Ovary (tissue), 9 donors: ENCODE measurements around the gene GOLGA6D. TPM values are rescaled to one million over a fixed set of nuclear protein-coding genes. Genes with fewer than 3 reads are reported as not detected.
"Not testable (repeated sequence)": the region's sequence is repeated elsewhere in the genome, so short reads cannot be mapped to it uniquely, and the experiment has no call there.

Source experiments
- DNase-seq, 5 donors: peaks; one replicate each; pipeline ENCODE4 v3.0.0-alpha.2; 2019 to 2020
- H3K27ac ChIP-seq, 2 donors: fragments of 200-600 bp; one replicate each; pipeline versions ENCODE4 v1.5.1 to v1.8.0; 2019 to 2022
- H3K27me3 ChIP-seq: fragments of 200-600 bp; one replicate; pipeline ENCODE4 v1.8.0; 2022
- H3K36me3 ChIP-seq: fragments of 200-600 bp; sonication (generic); one replicate; pipeline ENCODE4 v1.5.1; 2019
- H3K4me1 ChIP-seq: one replicate; pipeline ENCODE4 v1.8.1; 2013; ENCODE audit warnings: mild to moderate bottlenecking, moderate library complexity; ENCODE audit not compliant: insufficient read depth
- H3K4me3 ChIP-seq: fragments of 200-600 bp; sonication (generic); one replicate; pipeline ENCODE4 v1.5.1; 2017
- H3K9me3 ChIP-seq, 2 donors: fragments of 200-600 bp in 1 of 2; sonication (generic) in 1 of 2; one replicate each; pipeline versions ENCODE4 v1.5.1 to v1.8.1; 2013 to 2019; ENCODE audit warnings: mild to moderate bottlenecking in 1 of 2, moderate library complexity in 1 of 2
- EP300 ChIP-seq: sonication (generic); formaldehyde crosslinking; IDR thresholded peaks from one replicate; pipeline ENCODE4 v1.6.1; 2017; ENCODE audit warnings: antibody characterized with exemption
- POLR2A ChIP-seq: fragments of 450-650 bp; IDR thresholded peaks from one replicate; pipeline ENCODE4 v1.6.1; 2017; ENCODE audit warnings: antibody characterized with exemption, mild to moderate bottlenecking, moderate library complexity
- WGBS, 3 donors: extraction: QIAGEN DNeasy Blood & Tissue Kit in 1 of 3; methylation state at CpG; one replicate each; pipeline versions ENCODE4 v1.1.5 to v1.1.7; 2013 to 2017; 5-methylcytosine and 5-hydroxymethylcytosine counted together
- intact Hi-C, 4 donors: fragments of 100-400 bp; cut with DNase I; formaldehyde crosslinking; loops; one replicate each; pipeline versions ENCODE4 v1.11.0 to v1.15.1; 2022 to 2023
- polyA plus RNA-seq, 2 donors: library from polyadenylated mRNA; stranded (reverse); fragments of 200-250 nt in 1 of 2; fragments of 350-450 nt in 1 of 2; fragmentation: Illumina TruSeq in 1 of 2; extraction: RNeasy Lipid Tissue Mini Kit (QIAGEN cat#74804) in 1 of 2; gene quantifications; one replicate each; pipeline ENCODE4 v1.2.3, GENCODE V29; 2013 to 2014
- total RNA-seq, 7 donors: library from RNA; depleted of rRNA in 2 of 7; stranded (reverse); fragments of >200 nt in 2 of 7; fragmentation: NEBNext Ultra II Directional in 3 of 7; extraction: Animal tissue kit (Norgen Biotek cat#: 25700) in 3 of 7; gene quantifications; one replicate each; pipeline versions ENCODE4 v1.1.0 to v1.2.4, GENCODE V29; 2016 to 2023
- TF ChIP-seq, protein P1 (sequence below), 3 donors: fragments of 450-650 bp in 2 of 3; fragments of 200-600 bp in 1 of 3; IDR thresholded peaks; one replicate each; pipeline versions ENCODE4 v1.5.1 to v1.8.0; 2016 to 2022; ENCODE audit warnings: antibody characterized with exemption in 3 of 3, mild to moderate bottlenecking in 1 of 3
- donor health status: DM: no; HTN: no; CAD: no; lungs with moderate emphysema.
- donor health status: DM: no; HTN: no; CAD: no.
- donor health status: Bipolar disorder and iron deficiency.
- donor health status: DM: yes; HTN: yes; CAD: no.
- donor health status: DM: no; HTN: no; CAD: no.
- donor health status: DM: yes; HTN: yes; CAD: no.

GOLGA6D gene
- total and polyA plus RNA-seq, 9 donors = 0.02 to 0.10 (median 0.07) TPM; not detected in 6

DNA sequence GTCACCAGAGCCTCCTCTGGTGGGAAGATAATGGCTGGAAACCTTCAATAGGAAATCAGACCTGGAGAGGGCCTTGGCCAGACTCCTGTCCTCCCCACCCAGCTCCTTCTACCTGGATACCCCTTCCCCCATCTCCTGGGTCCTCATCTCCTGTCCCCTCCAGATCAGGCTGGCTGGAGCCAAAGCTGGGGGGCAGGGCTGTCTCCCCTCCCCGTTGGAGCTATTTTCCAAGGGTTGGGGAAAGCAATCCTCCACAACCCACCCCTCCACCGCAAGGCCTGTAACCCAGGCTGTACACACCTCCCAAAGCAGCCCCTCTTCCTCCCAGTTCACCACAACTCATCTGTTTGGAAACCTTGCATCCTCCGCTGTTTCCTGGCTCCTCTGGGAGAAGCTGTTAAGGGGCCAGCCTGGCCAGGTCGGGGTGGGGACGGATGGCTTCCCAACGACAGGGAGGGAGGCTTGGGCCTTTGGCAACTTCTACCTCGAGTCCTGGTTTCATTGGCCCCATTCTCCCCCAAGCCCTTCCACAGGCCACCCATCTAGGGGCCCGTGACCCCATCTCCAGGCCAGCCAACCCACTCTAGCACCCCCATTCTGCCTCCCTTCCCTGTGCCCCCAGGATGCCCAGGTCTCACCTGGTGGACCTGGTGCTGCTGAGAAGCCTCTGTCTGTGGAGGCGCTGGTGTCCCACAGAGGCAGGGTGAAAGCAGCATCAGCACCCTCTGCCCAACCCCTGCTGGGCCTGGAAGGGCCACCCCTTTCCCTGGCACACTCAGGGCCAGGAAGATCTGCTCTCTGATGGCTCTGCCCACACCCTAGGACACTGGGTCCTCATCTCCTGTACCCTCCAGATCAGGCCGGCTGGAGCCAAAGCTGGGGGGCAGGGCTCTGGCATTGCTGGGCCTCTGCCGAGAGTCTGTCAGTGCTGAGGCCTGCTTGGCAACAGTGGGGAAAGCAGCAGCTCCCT is 46.6 kb upstream of the GOLGA6D start:
- no peaks in the 10 kb centered on the region for H3K9me3 ChIP-seq
- no peak overlapping the region for H3K27ac ChIP-seq
- DNase-seq = no peak
- intact Hi-C loops = loop anchor here in 2 of 4 donors (10.0 kb wide), 2 partner anchors 79 to 89 kb away; no protein-coding TSS in a partner anchor
- H3K4me3 ChIP-seq = no peak overlapping the region
- H3K36me3 ChIP-seq = no peaks in the 10 kb centered on the region
- H3K4me1 ChIP-seq = no peaks in the 10 kb centered on the region
- WGBS, 3 donors = 80 to 87% (median 83%) methylated on average over 11 of the region's 11 CpGs
- no peaks in the 10 kb centered on the region for H3K27me3 ChIP-seq
- TF ChIP-seq EP300 (no peak), POLR2A (no peak)
- TF ChIP-seq, protein P1, sequence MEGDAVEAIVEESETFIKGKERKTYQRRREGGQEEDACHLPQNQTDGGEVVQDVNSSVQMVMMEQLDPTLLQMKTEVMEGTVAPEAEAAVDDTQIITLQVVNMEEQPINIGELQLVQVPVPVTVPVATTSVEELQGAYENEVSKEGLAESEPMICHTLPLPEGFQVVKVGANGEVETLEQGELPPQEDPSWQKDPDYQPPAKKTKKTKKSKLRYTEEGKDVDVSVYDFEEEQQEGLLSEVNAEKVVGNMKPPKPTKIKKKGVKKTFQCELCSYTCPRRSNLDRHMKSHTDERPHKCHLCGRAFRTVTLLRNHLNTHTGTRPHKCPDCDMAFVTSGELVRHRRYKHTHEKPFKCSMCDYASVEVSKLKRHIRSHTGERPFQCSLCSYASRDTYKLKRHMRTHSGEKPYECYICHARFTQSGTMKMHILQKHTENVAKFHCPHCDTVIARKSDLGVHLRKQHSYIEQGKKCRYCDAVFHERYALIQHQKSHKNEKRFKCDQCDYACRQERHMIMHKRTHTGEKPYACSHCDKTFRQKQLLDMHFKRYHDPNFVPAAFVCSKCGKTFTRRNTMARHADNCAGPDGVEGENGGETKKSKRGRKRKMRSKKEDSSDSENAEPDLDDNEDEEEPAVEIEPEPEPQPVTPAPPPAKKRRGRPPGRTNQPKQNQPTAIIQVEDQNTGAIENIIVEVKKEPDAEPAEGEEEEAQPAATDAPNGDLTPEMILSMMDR (IDR thresholded peaks at IDR 0.05) = no peak

DNA sequence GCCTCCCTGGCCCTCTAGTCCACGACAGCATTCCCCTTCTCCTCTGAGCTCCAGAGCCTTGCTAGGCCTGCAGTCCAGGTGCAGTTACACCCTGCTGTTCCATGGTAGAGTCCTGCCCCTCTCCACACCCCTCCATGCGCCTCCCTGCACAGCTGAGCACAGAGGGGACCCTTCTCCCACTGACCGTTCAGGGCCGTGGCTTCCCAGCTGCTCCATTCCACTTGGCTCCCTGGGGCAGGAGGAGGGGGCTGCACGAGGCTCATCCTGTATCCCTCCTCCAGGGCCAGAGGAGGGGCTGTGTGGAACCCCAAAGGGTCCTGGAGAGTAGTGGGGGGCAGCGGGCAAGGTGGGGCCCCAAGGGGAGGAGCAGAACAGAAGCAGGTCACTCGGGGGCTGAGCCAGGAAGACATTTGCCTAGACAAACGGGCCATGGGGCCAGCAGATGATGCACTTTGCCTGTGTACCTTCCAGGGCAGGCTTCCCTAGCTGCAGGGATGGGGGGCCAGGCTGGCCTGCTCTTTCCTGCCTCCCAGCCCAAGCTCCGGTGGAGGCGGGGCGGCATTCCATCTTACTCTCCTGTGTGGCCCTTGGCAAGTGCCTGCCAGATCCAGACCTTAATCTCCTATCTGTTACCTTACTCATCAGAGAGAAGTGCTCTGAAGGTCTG is 45.2 kb upstream of the GOLGA6D start:
- H3K4me3 ChIP-seq = no peak overlapping the region
- intact Hi-C loops = loop anchor here in 2 of 4 donors (10.0 kb wide), 2 partner anchors 77 to 87 kb away; no protein-coding TSS in a partner anchor
- H3K9me3 ChIP-seq = no peaks in the 10 kb centered on the region
- H3K27me3 ChIP-seq = no peaks in the 10 kb centered on the region
- H3K36me3 ChIP-seq = no peaks in the 10 kb centered on the region
- H3K4me1 ChIP-seq = no peaks in the 10 kb centered on the region
- 48 to 63% (median 58%) methylated on average over 11 of the region's 11 CpGs for WGBS, 3 donors
- peak in 1 of 5 donors; percentile 22 for DNase-seq
- no peak overlapping the region for H3K27ac ChIP-seq
- TF ChIP-seq EP300 (no peak), POLR2A (no peak)
- TF ChIP-seq, protein P1 (IDR thresholded peaks at IDR 0.05) = no peak

DNA sequence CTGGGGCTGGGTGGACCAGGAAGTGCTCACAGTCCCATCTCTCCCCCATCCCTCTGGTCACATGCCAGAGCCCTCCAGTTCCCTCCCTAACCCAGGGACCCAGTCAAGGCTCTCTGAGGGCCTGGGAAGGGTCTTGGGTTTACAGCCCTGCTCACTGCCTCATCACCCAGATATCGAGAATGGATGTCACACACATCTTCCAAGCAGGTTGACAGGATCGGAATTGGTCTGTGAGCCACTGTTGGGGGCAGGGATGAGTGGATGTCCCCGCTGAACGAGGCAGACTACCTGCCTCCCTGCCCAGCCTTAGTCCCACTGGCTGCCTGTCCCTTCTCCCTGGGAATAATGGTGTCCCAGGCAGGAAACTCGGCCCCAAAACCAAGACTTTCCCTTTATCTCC is 44.5 kb upstream of the GOLGA6D start:
- no peaks in the 10 kb centered on the region for H3K36me3 ChIP-seq
- intact Hi-C loops = loop anchor here in 2 of 4 donors (10.0 kb wide), 2 partner anchors 77 to 87 kb away; no protein-coding TSS in a partner anchor
- no peaks in the 10 kb centered on the region for H3K9me3 ChIP-seq
- 70 to 76% (median 74%) methylated on average over 5 of the region's 5 CpGs for WGBS, 3 donors
- no peak overlapping the region for H3K27ac ChIP-seq
- H3K4me3 ChIP-seq = no peak overlapping the region
- H3K4me1 ChIP-seq = no peaks in the 10 kb centered on the region
- H3K27me3 ChIP-seq = no peaks in the 10 kb centered on the region
- DNase-seq = no peak
- TF ChIP-seq EP300 (no peak), POLR2A (no peak)
- TF ChIP-seq, protein P1 (IDR thresholded peaks at IDR 0.05) = no peak

DNA sequence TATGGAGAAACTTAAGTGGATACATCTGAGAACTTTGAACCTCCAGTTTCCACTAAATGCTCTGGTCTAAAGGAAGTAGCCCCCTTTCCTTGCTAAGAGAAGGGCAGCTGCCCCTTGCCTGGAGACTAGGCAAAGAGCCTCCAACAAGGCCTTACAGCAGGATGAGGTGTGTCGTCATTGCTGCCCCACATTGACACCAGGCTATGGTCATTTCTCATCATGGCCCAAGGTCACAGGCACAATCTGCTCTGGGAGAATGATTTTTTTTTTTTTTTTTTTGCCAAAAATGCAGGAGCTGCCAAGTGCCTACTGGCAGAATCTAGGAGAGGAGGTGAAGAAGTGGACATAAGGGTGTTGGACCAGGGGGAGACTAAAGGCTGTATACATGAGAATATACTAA is 36.9 kb upstream of the GOLGA6D start:
- WGBS, 3 donors = 76 to 81% (median 79%) methylated on average over 1 of the region's 1 CpG
- intact Hi-C loops, DNase-seq: not testable (repeated sequence)

GRCh38 chr15:75248991-75249390 is 33.6 kb upstream of the GOLGA6D start:
- H3K27me3 ChIP-seq, H3K4me1 ChIP-seq, DNase-seq, H3K9me3 ChIP-seq, H3K27ac ChIP-seq, H3K36me3 ChIP-seq, intact Hi-C loops, H3K4me3 ChIP-seq: not testable (repeated sequence)
- 65 to 75% (median 68%) methylated on average over 6 of the region's 6 CpGs for WGBS, 3 donors

More for the DNA sequence above, 36.9 kb upstream of the GOLGA6D start:
- H3K27me3 ChIP-seq, H3K36me3 ChIP-seq, H3K9me3 ChIP-seq, H3K27ac ChIP-seq, H3K4me1 ChIP-seq, H3K4me3 ChIP-seq: not testable (repeated sequence)
